Measurements from ENCODE around the gene LMAN1L.

LMAN1L gene

DNA sequence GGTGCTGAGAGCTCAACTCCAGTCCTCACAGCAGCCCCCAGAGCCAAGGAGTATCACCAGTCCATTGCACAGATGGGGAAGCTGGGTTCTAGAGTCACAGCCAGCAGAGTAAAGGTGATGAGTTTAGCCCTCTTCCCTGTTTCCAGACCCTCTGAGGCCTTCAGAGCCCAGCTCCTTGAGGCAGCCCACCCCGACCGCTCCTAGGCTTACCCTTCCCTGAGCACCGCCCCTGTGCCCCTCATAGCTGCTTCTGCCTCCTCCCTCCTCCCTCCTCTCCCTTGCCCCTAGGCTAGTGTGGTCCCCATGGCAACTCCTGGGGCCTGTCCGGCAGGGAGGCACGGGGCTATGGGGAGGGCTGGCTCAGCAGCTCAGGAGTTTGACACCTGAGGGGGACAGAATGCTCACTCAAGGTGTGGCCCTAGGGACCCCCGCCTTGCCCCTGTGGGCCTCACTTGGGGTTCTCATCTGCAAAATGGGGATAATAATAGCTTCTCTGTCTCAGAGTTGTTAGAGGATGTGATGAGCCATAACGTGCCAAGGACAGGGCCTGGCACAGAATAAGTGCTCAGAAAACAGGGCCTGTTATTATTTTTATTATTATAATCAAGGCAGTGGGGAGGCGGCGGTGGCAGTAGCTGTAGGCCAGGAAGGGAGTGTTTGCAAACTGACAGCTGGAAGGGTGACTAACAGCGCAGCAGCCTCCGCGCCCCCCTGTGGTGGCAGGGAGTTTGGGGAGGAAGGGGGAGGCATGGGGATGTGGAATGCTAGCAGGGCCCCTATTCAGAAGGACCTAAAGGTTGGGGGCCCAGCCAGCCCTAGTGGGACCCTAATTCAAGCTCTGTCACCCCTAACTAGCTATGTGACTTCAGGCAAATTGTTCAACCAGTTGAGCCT lies 19.3 kb upstream of the LMAN1L start:
- peak in 1 of 3 donors; percentile 60 for DNase-seq (ENCODE audit: low read depth in 3 of 3, low spot score in 1 of 3)

DNA sequence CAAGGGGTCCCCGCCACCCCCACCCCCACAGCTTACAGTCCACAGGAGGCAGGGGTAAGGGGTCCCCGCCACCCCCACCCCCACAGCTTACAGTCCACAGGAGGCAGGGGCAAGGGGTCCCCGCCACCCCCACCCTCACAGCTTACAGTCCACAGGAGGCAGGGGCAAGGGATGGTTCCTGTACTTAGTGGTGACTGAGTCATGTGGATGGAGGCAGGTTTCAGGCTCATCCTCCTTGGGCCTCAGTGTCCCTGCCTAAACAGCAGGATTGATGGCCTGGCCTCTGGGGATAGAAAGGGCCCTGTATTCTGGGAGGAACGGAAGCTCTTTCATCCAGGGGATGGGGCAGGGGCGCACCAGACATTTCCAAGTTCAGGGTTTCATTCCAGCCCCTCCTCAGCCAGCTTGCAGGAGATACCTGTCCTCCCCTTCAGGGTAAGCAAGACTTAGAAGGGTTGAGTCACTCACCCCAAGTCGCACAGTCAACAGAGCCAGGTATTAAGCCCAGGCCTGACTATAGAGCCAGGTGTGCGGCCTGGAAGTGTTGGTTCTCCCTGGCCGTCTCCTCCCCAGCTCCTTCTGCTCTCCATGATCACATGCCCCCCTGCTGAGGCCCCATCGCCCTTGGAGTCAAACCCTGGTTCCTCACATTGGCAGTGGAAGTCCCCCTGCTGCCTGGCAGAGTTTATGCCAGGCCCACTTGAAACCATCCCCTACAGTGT lies 18.2 kb upstream of the LMAN1L start:
- no peak for DNase-seq (ENCODE audit: low read depth in 3 of 3, low spot score in 1 of 3)

DNA sequence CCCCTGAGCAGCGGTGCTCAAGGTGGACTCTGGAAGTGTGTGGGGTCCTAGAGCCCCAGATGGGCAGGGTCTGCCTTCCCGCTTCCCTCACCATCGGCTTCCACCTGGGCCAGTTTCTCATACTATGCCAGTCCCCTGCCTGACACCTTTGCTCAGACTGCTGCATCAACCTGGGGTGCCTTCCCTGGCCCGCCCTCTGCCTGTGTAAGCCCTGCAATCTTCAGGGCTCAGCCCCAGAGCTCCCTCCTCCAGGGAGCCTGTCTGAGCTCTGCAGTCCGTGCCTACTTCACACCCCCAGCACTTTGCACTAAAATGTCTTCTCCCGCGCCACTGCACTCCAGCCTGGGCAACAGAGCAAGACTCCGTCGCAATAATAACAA lies 17.7 kb upstream of the LMAN1L start:
- no peak for DNase-seq (ENCODE audit: low read depth in 3 of 3, low spot score in 1 of 3)

DNA sequence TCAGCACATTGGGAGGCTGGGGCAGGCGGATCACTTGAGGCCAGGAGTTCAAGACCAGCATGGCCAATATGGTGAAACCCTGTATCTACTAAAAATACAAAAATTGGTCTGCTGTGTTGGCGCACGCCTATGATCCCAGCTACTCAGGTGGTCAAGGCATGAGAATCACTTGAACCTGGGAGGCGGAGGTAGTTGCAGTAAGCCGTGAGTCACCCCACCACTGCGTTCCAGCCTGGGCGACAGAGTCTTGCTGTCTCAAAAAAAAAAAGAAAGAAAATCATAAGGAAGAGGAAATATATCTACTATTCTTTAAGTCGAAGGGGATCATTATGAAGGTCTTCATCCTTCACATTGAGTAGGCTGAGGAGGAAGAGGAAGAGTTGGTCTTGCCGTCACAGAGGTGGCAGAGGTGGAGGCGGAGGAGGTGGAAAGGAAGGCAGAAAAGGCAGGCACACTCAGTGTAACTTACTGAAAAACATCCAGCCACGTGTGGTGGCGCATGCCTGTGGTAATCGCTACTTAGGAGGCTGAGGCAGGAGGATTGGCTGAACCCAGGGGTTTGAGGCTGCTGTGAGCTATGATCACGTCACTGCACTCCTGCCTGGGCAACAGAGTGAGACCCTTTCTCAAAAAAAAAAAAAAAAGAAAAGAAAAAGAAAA lies 16.5 kb upstream of the LMAN1L start:
- no peak for DNase-seq (ENCODE audit: low read depth in 3 of 3, low spot score in 1 of 3)

DNA sequence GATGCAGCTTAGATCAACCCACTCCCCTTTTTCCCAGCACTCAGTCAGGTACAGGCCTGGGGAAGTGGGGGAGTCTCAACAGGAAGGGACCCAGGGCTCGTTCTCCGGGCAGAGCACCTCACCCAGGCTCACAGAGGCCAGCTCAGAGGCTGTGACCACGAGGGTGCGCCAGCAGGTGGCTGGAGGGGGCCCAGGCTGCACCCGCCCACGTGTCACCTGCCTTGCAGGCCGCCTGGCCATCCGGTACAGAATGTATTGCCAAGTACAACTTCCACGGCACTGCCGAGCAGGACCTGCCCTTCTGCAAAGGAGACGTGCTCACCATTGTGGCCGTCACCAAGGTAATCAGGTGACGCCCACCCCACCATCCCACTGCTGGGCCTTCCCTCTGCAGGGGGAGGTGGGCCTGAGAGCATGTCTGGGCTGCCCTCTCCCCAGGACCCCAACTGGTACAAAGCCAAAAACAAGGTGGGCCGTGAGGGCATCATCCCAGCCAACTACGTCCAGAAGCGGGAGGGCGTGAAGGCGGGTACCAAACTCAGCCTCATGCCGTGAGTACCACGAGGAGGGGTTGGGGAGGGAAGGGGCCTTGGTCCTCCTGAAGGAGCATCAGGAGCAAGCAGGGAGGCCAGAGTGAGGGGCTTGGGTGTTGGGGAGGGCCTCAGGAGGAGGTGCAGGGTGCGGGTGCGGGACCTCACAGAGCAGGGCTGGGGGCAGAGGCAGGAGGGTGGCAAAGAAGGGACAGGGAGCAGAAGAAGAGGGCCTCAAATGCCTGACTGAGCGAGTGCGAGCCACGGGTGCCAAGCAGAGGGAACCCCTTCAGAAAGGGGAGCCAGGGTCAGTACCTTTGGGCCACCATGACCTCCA lies 14.0 kb upstream of the LMAN1L start:
- no peak for DNase-seq (ENCODE audit: low read depth in 3 of 3, low spot score in 1 of 3)

DNA sequence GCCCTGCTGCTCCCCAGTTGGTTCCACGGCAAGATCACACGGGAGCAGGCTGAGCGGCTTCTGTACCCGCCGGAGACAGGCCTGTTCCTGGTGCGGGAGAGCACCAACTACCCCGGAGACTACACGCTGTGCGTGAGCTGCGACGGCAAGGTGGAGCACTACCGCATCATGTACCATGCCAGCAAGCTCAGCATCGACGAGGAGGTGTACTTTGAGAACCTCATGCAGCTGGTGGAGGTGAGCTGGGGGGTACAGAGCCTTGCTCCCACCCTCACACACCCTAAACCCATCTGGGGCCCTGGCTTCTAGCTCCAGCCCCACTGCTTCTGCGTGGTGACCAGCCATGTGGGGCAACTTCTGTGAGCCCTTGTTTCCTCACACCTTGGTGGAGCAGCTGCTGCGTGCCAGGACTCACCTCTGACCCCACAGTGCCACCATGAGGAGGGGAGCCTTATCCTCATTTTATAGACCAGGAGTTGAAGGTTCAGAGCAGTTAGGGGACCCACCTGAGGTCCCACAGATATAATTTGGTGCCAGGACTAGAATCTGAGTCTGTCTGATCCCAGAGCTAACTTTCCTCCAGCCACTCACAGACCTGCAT lies 13.3 kb upstream of the LMAN1L start:
- no peak for DNase-seq (ENCODE audit: low read depth in 3 of 3, low spot score in 1 of 3)

DNA sequence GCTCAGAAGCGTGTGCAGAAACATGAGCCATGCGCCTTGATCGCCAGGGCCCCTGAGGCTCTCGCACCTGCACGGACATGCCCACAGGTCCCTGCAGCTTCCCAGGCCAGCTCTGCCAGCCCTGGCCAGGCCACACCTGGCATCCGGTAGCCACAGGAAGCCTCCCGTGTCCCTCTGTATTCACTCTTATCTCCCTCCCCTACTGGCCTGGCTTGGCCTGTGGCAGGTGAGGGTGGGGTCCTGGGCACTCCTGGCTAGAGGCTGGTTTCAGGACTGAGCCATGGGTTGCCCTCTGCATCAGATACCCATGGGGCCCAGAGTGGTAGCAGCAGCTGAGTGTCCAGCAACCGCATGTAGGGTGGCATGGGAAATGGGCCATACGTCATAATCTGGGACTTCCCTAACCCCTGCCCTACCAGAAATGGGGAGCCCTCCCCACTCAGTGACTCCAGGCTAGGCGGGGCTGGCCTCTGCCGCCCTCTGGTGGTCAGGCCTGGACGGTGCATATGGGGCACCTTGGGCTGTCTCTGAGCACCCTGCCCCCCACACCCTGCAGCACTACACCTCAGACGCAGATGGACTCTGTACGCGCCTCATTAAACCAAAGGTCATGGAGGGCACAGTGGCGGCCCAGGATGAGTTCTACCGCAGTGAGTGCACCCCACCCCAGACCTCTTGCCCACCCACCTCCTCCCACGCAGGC lies 12.6 kb upstream of the LMAN1L start:
- peak; percentile 68 to 82 (median 75) for DNase-seq (ENCODE audit: low read depth in 3 of 3, low spot score in 1 of 3)

DNA sequence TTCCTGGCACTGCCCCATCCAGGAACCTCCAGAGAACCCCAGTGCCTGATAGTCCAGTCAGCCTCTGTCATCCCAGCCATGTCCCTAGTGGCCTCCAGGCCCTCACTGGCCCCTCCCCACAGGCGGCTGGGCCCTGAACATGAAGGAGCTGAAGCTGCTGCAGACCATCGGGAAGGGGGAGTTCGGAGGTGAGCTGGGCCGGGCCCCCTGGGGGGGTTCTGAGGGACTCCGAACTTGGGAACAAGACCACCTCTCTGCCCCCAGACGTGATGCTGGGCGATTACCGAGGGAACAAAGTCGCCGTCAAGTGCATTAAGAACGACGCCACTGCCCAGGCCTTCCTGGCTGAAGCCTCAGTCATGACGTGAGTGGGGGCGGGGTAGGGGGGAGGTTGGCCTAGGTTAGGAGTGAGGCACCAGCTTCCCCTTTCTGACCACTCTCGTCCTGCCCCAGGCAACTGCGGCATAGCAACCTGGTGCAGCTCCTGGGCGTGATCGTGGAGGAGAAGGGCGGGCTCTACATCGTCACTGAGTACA lies 12.0 kb upstream of the LMAN1L start:
- DNase-seq (ENCODE audit: low read depth in 3 of 3, low spot score in 1 of 3) = no peak

DNA sequence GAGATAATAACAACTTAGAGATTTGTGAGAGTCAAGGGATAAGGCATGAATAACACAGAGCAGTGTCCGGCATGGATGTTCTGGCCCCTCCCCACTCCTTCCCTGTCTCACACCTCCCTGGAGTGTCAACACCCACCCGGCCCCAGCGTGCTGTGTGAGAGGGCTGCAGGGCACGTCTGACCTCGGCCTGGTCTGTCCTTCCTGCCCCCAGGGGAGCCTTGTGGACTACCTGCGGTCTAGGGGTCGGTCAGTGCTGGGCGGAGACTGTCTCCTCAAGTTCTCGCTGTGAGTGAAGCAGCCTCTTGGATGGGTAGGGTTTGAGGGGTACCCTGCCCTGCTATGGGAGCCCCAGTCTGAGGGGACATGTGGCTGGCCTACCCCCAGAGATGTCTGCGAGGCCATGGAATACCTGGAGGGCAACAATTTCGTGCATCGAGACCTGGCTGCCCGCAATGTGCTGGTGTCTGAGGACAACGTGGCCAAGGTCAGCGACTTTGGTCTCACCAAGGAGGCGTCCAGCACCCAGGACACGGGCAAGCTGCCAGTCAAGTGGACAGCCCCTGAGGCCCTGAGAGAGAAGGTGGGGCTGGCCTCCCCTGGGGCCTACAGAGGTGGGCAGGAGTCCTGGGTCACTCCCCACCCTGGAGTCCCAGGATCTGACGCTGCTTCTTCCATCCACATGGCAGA lies 11.2 kb upstream of the LMAN1L start:
- no peak for DNase-seq (ENCODE audit: low read depth in 3 of 3, low spot score in 1 of 3)

DNA sequence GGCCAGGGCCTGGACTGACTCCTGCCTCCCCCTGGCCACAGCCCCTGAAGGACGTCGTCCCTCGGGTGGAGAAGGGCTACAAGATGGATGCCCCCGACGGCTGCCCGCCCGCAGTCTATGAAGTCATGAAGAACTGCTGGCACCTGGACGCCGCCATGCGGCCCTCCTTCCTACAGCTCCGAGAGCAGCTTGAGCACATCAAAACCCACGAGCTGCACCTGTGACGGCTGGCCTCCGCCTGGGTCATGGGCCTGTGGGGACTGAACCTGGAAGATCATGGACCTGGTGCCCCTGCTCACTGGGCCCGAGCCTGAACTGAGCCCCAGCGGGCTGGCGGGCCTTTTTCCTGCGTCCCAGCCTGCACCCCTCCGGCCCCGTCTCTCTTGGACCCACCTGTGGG lies 10.3 kb upstream of the LMAN1L start:
- no peak for DNase-seq (ENCODE audit: low read depth in 3 of 3, low spot score in 1 of 3)

DNA sequence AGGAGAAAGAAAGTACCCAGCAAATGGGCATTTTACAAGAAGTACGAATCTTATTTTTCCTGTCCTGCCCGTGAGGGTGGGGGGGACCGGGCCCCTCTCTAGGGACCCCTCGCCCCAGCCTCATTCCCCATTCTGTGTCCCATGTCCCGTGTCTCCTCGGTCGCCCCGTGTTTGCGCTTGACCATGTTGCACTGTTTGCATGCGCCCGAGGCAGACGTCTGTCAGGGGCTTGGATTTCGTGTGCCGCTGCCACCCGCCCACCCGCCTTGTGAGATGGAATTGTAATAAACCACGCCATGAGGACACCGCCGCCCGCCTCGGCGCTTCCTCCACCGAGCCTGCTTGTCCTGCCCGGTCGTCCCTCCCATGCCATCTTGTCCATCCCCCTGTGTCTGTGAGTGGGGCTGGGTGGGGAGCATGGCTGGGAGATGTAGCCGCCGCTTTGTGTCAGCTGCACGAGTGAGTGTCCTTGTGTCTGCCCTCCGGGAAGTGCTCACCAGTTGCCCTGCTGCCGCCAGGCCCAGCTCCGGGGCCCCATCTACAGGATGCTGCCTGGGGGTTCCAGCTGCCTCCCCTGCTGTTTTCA lies 9.7 kb upstream of the LMAN1L start:
- DNase-seq (ENCODE audit: low read depth in 3 of 3, low spot score in 1 of 3) = no peak

DNA sequence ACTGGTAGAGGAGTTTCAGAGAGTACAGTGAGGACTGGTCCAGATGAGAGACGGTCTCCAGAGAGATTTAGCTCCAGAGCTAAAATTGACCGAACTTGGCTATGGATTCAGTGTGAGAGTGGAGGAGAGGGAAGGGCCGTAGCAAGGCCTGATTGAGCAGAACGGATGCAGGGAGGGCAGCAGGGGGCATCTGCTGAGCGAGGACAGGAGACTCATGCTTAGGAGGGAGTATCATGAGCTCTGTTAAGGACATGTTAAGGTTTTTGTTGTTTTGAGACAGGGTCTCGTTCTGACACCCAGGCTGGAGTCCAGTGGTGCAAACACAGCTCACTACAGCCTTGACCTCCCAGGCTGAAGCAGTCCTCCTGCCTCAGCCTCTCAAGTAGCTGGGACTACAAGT lies 7.7 kb upstream of the LMAN1L start:
- DNase-seq (ENCODE audit: low read depth in 3 of 3, low spot score in 1 of 3) = no peak

DNA sequence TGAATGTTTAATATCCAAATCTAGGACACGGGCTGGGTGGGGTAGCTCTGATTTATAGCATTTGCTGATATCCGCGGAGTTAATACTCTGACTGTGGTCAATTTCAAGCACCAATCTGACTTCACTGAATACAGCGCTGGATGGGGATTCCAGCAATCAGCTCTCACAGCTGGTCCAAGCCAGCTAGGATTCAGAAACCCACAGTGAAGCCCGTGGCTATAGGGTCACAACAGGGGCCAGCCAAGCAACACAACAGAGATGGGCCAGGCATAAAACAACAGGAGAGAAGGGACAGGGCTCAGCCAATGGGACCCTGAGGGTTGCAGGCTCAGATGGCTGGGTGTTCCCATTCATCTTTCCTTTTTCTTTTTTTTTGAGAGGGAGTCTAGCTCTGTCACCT lies 5.4 kb upstream of the LMAN1L start:
- DNase-seq (ENCODE audit: low read depth in 3 of 3, low spot score in 1 of 3) = no peak

DNA sequence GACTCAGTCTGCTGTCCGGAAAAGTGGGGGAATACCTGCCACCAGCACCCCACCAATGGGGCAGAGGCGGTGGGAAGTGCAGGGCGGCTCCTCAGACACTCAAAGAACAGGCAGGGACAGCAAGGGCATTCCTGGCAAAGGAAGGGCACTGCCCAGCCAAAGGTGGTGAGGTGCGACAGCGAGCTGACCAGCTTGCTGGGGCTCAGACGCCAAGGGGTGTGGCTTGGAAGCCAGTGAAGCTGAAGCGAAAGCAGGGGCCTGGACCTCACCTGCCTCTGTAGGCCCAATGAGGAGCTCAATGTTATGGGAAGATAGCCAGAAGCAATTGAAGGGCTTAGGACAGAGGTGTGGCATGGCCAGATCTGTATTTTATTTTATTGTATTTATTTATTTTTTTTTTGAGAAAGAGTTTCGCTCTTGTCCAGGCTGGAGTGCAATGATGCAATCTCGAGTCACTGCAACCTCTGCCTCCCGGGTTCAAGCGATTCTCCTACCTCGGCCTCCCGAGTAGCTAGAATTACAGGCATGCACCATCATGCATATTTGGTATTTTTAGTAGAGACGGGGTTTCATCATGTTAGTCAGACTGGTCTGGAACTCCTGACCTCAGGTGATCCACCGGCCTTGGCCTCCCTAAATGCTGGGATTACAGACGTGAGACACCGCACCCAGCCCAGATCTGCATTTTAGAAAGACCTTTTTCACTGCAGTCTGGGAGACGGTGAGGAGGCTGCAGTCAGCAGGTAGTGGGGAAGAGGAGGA lies 4.4 kb upstream of the LMAN1L start:
- DNase-seq (ENCODE audit: low read depth in 3 of 3, low spot score in 1 of 3) = no peak

DNA sequence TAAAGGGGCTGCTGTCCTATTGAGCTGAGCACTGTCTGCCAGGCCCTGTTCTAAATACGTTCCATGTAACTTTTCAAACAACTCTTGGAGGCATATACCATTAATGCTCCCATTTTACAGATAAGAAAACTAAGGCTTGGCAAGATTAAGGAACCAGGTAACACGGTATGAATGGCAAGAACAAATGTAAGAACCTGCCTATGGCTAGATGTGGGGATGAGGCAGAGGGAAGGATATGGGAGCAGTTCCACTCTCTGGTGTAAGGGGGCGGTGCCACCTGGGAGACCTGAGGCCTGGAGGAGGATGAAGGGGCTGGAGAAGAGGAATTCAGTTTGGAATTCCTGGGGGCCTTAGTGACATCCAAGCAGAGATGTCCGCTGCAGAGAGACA lies 3.8 kb upstream of the LMAN1L start:
- DNase-seq (ENCODE audit: low read depth in 3 of 3, low spot score in 1 of 3) = no peak

DNA sequence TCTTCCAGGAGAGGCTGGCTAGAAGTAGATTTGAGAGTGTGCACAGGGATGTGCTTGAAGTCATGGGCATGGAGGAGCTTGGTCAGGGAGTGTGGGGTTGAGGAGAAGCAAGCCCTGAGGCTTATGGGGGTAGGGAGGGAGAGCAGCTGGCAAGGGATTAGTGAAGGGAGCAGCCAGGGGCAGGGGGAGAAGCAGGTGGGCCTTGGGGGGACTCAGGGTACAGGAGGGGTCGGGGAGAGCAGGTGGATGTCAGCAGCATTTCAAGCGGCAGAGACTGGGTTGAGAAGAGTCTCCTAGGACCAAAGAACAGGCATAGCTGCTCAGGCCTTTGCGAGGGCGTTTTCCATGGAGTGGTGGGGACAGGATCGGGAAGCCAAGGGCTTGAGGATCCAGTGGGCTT lies 3.4 kb upstream of the LMAN1L start:
- DNase-seq (ENCODE audit: low read depth in 3 of 3, low spot score in 1 of 3) = no peak

DNA sequence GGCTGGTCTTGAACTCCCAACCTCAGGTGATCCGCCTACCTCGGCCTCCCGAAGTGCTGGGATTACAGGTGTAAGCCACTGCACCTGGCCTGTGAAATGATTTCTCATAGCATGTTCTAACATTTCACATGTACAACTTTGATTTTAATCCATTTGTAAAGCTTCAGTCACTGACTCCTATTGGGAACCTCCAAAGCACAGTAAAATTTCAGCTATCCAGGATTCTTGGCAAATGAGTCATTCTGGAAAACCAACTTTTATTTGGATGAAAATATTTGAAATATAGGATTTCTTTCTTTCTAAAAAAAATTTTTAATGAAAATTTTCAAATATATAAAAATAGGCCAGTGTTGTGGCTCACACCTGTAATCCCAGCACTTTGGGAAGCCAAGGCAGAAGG lies 2.7 kb upstream of the LMAN1L start:
- DNase-seq (ENCODE audit: low read depth in 3 of 3, low spot score in 1 of 3) = no peak
